ENCODE data around the gene PRMT1. TPM values are rescaled to one million over a fixed set of nuclear protein-coding genes. Genes with fewer than 3 reads are reported as not detected.

Gene PRMT1
- total RNA-seq, 1 experiment from 2014 or later, result 527 TPM

GRCh38 chr19:49678985-49679770, 2.1 kb downstream of the PRMT1 start:
- H3K27ac Mint-ChIP-seq, result no peak overlapping the region

More at GRCh38 chr19:49678985-49679770, 2.1 kb downstream of the PRMT1 start:
- POLR2A ChIA-PET, result interaction anchor here (0.5 to 2.0 kb wide), 3 partner anchors 11 to 180 kb away, joined by 4 to 6 read pairs (median 6); partner anchors contain the start of genes CPT1C and RRAS
- CTCF ChIA-PET, result interaction anchor here (0.6 to 10.7 kb wide), 7 partner anchors 10 to 413 kb away, joined by 3 to 108 read pairs (median 12); partner anchors contain the start of genes ADM5, BCL2L12, CPT1C and IRF3
- Mint-ChIP-seq H3K9me3 (no peaks in the 10 kb centered on the region), H3K4me3 (peak overlapping the region; percentile 88), H3K4me1 (peaks cover 30% of the 10 kb centered on the region), H3K27me3 (ENCODE audit: low read depth) (no peaks in the 10 kb centered on the region), H3K36me3 (peaks cover 28% of the 10 kb centered on the region)
- TF ChIP-seq GTF2I (CRISPR knock-in tag; conservative IDR thresholded peaks at IDR 0.05), result no peak
- no peak for TF ChIP-seq ATF6 (CRISPR knock-in tag; IDR thresholded peaks at IDR 0.05)
- no peak for TF ChIP-seq ZNF512 (CRISPR knock-in tag; IDR thresholded peaks at IDR 0.05; ENCODE audit: borderline replicate concordance)
- TF ChIP-seq ZNF396 (CRISPR knock-in tag; IDR thresholded peaks at IDR 0.05; ENCODE audit: borderline replicate concordance), result no peak
- no peak for TF ChIP-seq FOXK1 (CRISPR knock-in tag; IDR thresholded peaks at IDR 0.05)
- TF ChIP-seq PREB (CRISPR knock-in tag; IDR thresholded peaks at IDR 0.05; ENCODE audit: borderline replicate concordance), result no peak
- no peak for TF ChIP-seq NR3C1 (CRISPR knock-in tag; conservative IDR thresholded peaks at IDR 0.05; ENCODE audit: low read depth)
- TF ChIP-seq E2F4 (CRISPR knock-in tag; IDR thresholded peaks at IDR 0.05; ENCODE audit: borderline replicate concordance, low read depth), result no peak
- no peak for TF ChIP-seq ZNF281 (CRISPR knock-in tag; IDR thresholded peaks at IDR 0.05)
- DNase-seq (ENCODE audit: low spot score) (no peak), ATAC-seq (no peak)

All from WTC11 (cell line).